ENCODE data around the gene MYH11.
A peak's percentile ranks its signal among the peaks of the same experiment; 100 is the strongest.
"Not testable (repeated sequence)": the region's sequence is repeated elsewhere in the genome, so short reads cannot be mapped to it uniquely, and the experiment has no call there.

The MYH11 gene

GRCh38 chr16:15742716-15743115 is 114.1 kb downstream of the MYH11 start:
- no peak for DNase-seq

GRCh38 chr16:15741207-15741871 is 115.5 kb downstream of the MYH11 start:
- no peak for DNase-seq

GRCh38 chr16:15739950-15740349 is 116.9 kb downstream of the MYH11 start:
- DNase-seq = no peak

- DNase-seq = no peak
Measured at GRCh38 chr16:15739464-15739863, 117.4 kb downstream of the MYH11 start.

GRCh38 chr16:15737140-15737644 is 119.6 kb downstream of the MYH11 start:
- DNase-seq = no peak

GRCh38 chr16:15736529-15736928 is 120.3 kb downstream of the MYH11 start:
- DNase-seq = no peak

GRCh38 chr16:15735610-15736009 is 121.2 kb downstream of the MYH11 start:
- no peak for DNase-seq

GRCh38 chr16:15732416-15732815 is 124.4 kb downstream of the MYH11 start:
- DNase-seq = no peak

GRCh38 chr16:15729152-15729551 is 127.7 kb downstream of the MYH11 start:
- DNase-seq = no peak

GRCh38 chr16:15727697-15728096 is 129.1 kb downstream of the MYH11 start:
- DNase-seq = not testable (repeated sequence)

- DNase-seq = no peak
Measured at GRCh38 chr16:15726715-15727114, 130.1 kb downstream of the MYH11 start.

GRCh38 chr16:15725641-15726240 is 131.1 kb downstream of the MYH11 start:
- DNase-seq = no peak

- DNase-seq = no peak
Measured at GRCh38 chr16:15723808-15724207, 133.0 kb downstream of the MYH11 start.

- no peak for DNase-seq
Measured at GRCh38 chr16:15721018-15721417, 135.8 kb downstream of the MYH11 start.

GRCh38 chr16:15716694-15717447 is 140.0 kb downstream of the MYH11 start:
- no peak for DNase-seq

- DNase-seq = no peak
Measured at GRCh38 chr16:15715221-15715620, 141.6 kb downstream of the MYH11 start.

- no peak for DNase-seq
Measured at GRCh38 chr16:15714393-15715172, 142.2 kb downstream of the MYH11 start.

- DNase-seq = no peak
Measured at GRCh38 chr16:15708997-15709396, 147.8 kb downstream of the MYH11 start.

GRCh38 chr16:15708096-15708495 is 148.7 kb downstream of the MYH11 start:
- DNase-seq = no peak

- DNase-seq = no peak
Measured at GRCh38 chr16:15707332-15707731, 149.5 kb downstream of the MYH11 start.

GRCh38 chr16:15705064-15705565 is 151.7 kb downstream of the MYH11 start:
- no peak for DNase-seq

GRCh38 chr16:15704545-15704987 is 152.3 kb downstream of the MYH11 start:
- peak; percentile 82 to 86 for DNase-seq
